Measurements from ENCODE around the gene XBP1. TPM values are rescaled to one million over a fixed set of nuclear protein-coding genes. Genes with fewer than 3 reads are reported as not detected.
"Not testable (repeated sequence)": the region's sequence is repeated elsewhere in the genome, so short reads cannot be mapped to it uniquely, and the experiment has no call there.

XBP1 gene
- total RNA-seq, 1 donor from 2014 or later, result 141 TPM

GRCh38 chr22:28812516-28812915 lies 12.1 kb upstream of the XBP1 start:
- no peak for TF ChIP-seq POLR2AphosphoS5 (IDR thresholded peaks at IDR 0.05; ENCODE audit: insufficient read depth in 1 of 2, low read depth in 1 of 2)
- no peak for TF ChIP-seq POLR2A (IDR thresholded peaks at IDR 0.05)
- TF ChIP-seq CTCF (IDR thresholded peaks at IDR 0.05), result no peak
- intact Hi-C loops (cut with DNase I), result no loop called here
- peaks cover 32% of the 10 kb centered on the region for H3K4me1 ChIP-seq

GRCh38 chr22:28810821-28811491 lies 10.6 kb upstream of the XBP1 start:
- Histone ChIP-seq H3K4me1 (peaks cover 32% of the 10 kb centered on the region), H3K9me3 (no peaks in the 10 kb centered on the region), H3K4me3 (no peak overlapping the region), H3K27ac (peak overlapping the region; percentile 64), H3K27me3 (no peaks in the 10 kb centered on the region), H3K36me3 (no peaks in the 10 kb centered on the region)
- intact Hi-C loops (cut with DNase I), result no loop called here
- DNase-seq (ENCODE audit: extremely low spot score in 2 of 2), result no peak
- TF ChIP-seq POLR2AphosphoS5 (IDR thresholded peaks at IDR 0.05; ENCODE audit: insufficient read depth in 1 of 2, low read depth in 1 of 2) (peak in 1 of 2 donors; percentile 81), POLR2A (IDR thresholded peaks at IDR 0.05) (no peak), CTCF (IDR thresholded peaks at IDR 0.05) (no peak)

More at GRCh38 chr22:28812516-28812915, 12.1 kb upstream of the XBP1 start:
- H3K27ac ChIP-seq, result peak overlapping the region; percentile 64
- no peak overlapping the region for H3K4me3 ChIP-seq
- no peaks in the 10 kb centered on the region for H3K9me3 ChIP-seq
- no peaks in the 10 kb centered on the region for H3K27me3 ChIP-seq
- no peak for DNase-seq (ENCODE audit: extremely low spot score in 2 of 2)
- no peaks in the 10 kb centered on the region for H3K36me3 ChIP-seq

GRCh38 chr22:28808716-28809355 lies 8.5 kb upstream of the XBP1 start:
- Histone ChIP-seq H3K27me3 (no peaks in the 10 kb centered on the region), H3K4me3 (no peak overlapping the region), H3K27ac (no peak overlapping the region), H3K9me3 (no peaks in the 10 kb centered on the region), H3K36me3 (no peaks in the 10 kb centered on the region), H3K4me1 (peaks cover 27% of the 10 kb centered on the region)
- DNase-seq (ENCODE audit: extremely low spot score in 2 of 2), result no peak
- no peak for TF ChIP-seq POLR2AphosphoS5 (IDR thresholded peaks at IDR 0.05; ENCODE audit: insufficient read depth in 1 of 2, low read depth in 1 of 2)
- intact Hi-C loops (cut with DNase I), result no loop called here

GRCh38 chr22:28805426-28805825 lies 5.1 kb upstream of the XBP1 start:
- peaks cover 24% of the 10 kb centered on the region for H3K4me1 ChIP-seq
- H3K9me3 ChIP-seq; intact Hi-C loops (cut with DNase I); H3K4me3 ChIP-seq; H3K36me3 ChIP-seq; DNase-seq (ENCODE audit: extremely low spot score in 2 of 2); H3K27ac ChIP-seq; H3K27me3 ChIP-seq: not testable (repeated sequence)

GRCh38 chr22:28802595-28803123 lies 2.3 kb upstream of the XBP1 start:
- H3K27me3 ChIP-seq, result no peaks in the 10 kb centered on the region
- H3K9me3 ChIP-seq, result no peaks in the 10 kb centered on the region
- H3K4me1 ChIP-seq, result peaks cover 42% of the 10 kb centered on the region
- intact Hi-C loops (cut with DNase I), result no loop called here
- TF ChIP-seq POLR2A (IDR thresholded peaks at IDR 0.05) (no peak), CTCF (IDR thresholded peaks at IDR 0.05) (no peak), POLR2AphosphoS5 (IDR thresholded peaks at IDR 0.05; ENCODE audit: insufficient read depth in 1 of 2, low read depth in 1 of 2) (no peak)
- peak overlapping the region in 1 of 2 donors; percentile 96 for H3K4me3 ChIP-seq
- DNase-seq (ENCODE audit: extremely low spot score in 2 of 2), result no peak
- peak overlapping the region; percentile 100 for H3K27ac ChIP-seq
- peaks cover 0 to 4% of the 10 kb centered on the region in 2 donors for H3K36me3 ChIP-seq

Data from vagina (tissue), 2 donors.